H9 (cell line): Measurements from ENCODE around the gene GTF2F2. TPM values are rescaled to one million over a fixed set of nuclear protein-coding genes. Genes with fewer than 3 reads are reported as not detected.
"Not testable (repeated sequence)": the region's sequence is repeated elsewhere in the genome, so short reads cannot be mapped to it uniquely, and the experiment has no call there.

Experiments used
- DNase-seq: peaks from one replicate; pipeline ENCODE4 v3.0.0-alpha.2; 2017
- H2AFZ ChIP-seq: one replicate; pipeline ENCODE4 v1.6.1; 2013; ENCODE audit warnings: mild to moderate bottlenecking, low read length, control low read depth, moderate library complexity
- H2AK5ac ChIP-seq: 2 replicates; pipeline ENCODE4 v1.6.1; 2013; ENCODE audit warnings: low read length, control low read depth, mixed read lengths; ENCODE audit not compliant: insufficient read length
- H2BK120ac ChIP-seq: one replicate; pipeline ENCODE4 v1.6.1; 2013; ENCODE audit warnings: low read depth, mild to moderate bottlenecking, low read length, control low read depth, inconsistent platforms; ENCODE audit not compliant: poor library complexity, severe bottlenecking
- H2BK12ac ChIP-seq: 2 replicates; pipeline ENCODE4 v1.6.1; 2013; ENCODE audit warnings: low read length, control low read depth, mixed read lengths, low read depth; ENCODE audit not compliant: insufficient read length
- H2BK15ac ChIP-seq: 2 replicates; pipeline ENCODE4 v1.6.1; 2013; ENCODE audit warnings: low read depth, low read length, control low read depth
- H2BK20ac ChIP-seq: one replicate; pipeline ENCODE4 v1.6.1; 2013; ENCODE audit warnings: low read depth, mild to moderate bottlenecking, low read length, control low read depth, inconsistent platforms; ENCODE audit not compliant: poor library complexity, severe bottlenecking
- H2BK5ac ChIP-seq: 2 replicates; pipeline ENCODE4 v1.6.1; 2013; ENCODE audit warnings: low read length, control low read depth, mixed read lengths; ENCODE audit not compliant: insufficient read length
- H3K14ac ChIP-seq: 2 replicates; pipeline ENCODE4 v1.6.1; 2013; ENCODE audit warnings: low read length, control low read depth; ENCODE audit not compliant: insufficient read depth
- H3K18ac ChIP-seq: 2 replicates; pipeline ENCODE4 v1.6.1; 2013; ENCODE audit warnings: low read depth, mild to moderate bottlenecking, mixed read lengths, low read length, control low read depth; ENCODE audit not compliant: insufficient read length
- H3K23ac ChIP-seq: 2 replicates; pipeline ENCODE4 v1.6.1; 2013; ENCODE audit warnings: low read length, control low read depth, mixed read lengths, low read depth; ENCODE audit not compliant: insufficient read length
- H3K23me2 ChIP-seq: 2 replicates; pipeline ENCODE4 v1.6.1; 2013; ENCODE audit warnings: low read depth, mild to moderate bottlenecking, mixed read lengths, low read length, control low read depth; ENCODE audit not compliant: insufficient read length, poor library complexity, severe bottlenecking
- H3K27ac ChIP-seq: 2 replicates; pipeline ENCODE4 v1.5.1; 2013; ENCODE audit warnings: low read length, control low read depth, mixed read lengths, low read depth; ENCODE audit not compliant: insufficient read length
- H3K27me3 ChIP-seq: 2 replicates; pipeline ENCODE4 v1.6.1; 2013; ENCODE audit warnings: low read length, control low read depth, inconsistent platforms; ENCODE audit not compliant: insufficient read depth
- H3K4ac ChIP-seq: 2 replicates; pipeline ENCODE4 v1.6.1; 2013; ENCODE audit warnings: low read depth, mild to moderate bottlenecking, control low read depth, inconsistent platforms, low read length, moderate library complexity
- H3K4me1 ChIP-seq: 2 replicates; pipeline ENCODE4 v1.6.1; 2013; ENCODE audit warnings: low read length, control low read depth, inconsistent platforms; ENCODE audit not compliant: insufficient read depth
- H3K4me2 ChIP-seq: 2 replicates; pipeline ENCODE4 v1.6.1; 2013; ENCODE audit warnings: low read length, control low read depth, mixed read lengths; ENCODE audit not compliant: insufficient read length, insufficient read depth
- H3K56ac ChIP-seq: 2 replicates; pipeline ENCODE4 v1.6.1; 2013; ENCODE audit warnings: low read depth, mild to moderate bottlenecking, mixed read lengths, low read length, control low read depth; ENCODE audit not compliant: insufficient read length
- H3K79me1 ChIP-seq: 2 replicates; pipeline ENCODE4 v1.6.1; 2013; ENCODE audit warnings: low read depth, mild to moderate bottlenecking, moderate library complexity, low read length, control low read depth, inconsistent platforms; ENCODE audit not compliant: insufficient read depth, poor library complexity, severe bottlenecking
- H3K79me2 ChIP-seq: 2 replicates; pipeline ENCODE4 v1.6.1; 2013; ENCODE audit warnings: low read length, control low read depth, inconsistent platforms; ENCODE audit not compliant: insufficient read depth
- H3K9ac ChIP-seq: 2 replicates; pipeline ENCODE4 v1.6.1; 2013; ENCODE audit warnings: low read length, control low read depth, mixed read lengths; ENCODE audit not compliant: insufficient read length; ENCODE audit errors: extremely low read depth
- H3K9me3 ChIP-seq: one replicate; pipeline ENCODE4 v1.6.1; 2013; ENCODE audit warnings: low read depth, low read length, inconsistent platforms; ENCODE audit not compliant: control insufficient read depth
- H3T11ph ChIP-seq: one replicate; pipeline ENCODE4 v1.6.1; 2013; ENCODE audit warnings: mild to moderate bottlenecking, low read length, control low read depth, inconsistent platforms
- H4K20me1 ChIP-seq: one replicate; pipeline ENCODE4 v1.6.1; 2013; ENCODE audit not compliant: control insufficient read depth, insufficient read length, insufficient read depth
- H4K5ac ChIP-seq: 2 replicates; pipeline ENCODE4 v1.6.1; 2013; ENCODE audit warnings: low read depth, mild to moderate bottlenecking, mixed read lengths, low read length, control low read depth; ENCODE audit not compliant: insufficient read length
- H4K8ac ChIP-seq: replicated peaks from 2 replicates; pipeline ENCODE4 v1.6.1; 2013; ENCODE audit warnings: low read length, control low read depth, mixed read lengths, low read depth; ENCODE audit not compliant: insufficient read length
- H4K91ac ChIP-seq: 2 replicates; pipeline ENCODE4 v1.6.1; 2013; ENCODE audit warnings: low read depth, mild to moderate bottlenecking, moderate library complexity, mixed read lengths, low read length, control low read depth; ENCODE audit not compliant: insufficient read length
- H3K27ac Mint-ChIP-seq, 3 experiments: 2 replicates in 2 of 3; 3 replicates in 1 of 3; pipeline ENCODE4 v1.8.0; 2020 to 2021; ENCODE audit warnings: mixed read lengths in 3 of 3, mild to moderate bottlenecking in 1 of 3, moderate library complexity in 1 of 3
- H3K27me3 Mint-ChIP-seq: 2 replicates; pipeline ENCODE4 v1.8.0; 2021; ENCODE audit warnings: low read depth, mild to moderate bottlenecking, moderate library complexity, mixed read lengths
- H3K36me3 Mint-ChIP-seq, 3 experiments: 2 replicates in 2 of 3; 3 replicates in 1 of 3; pipeline ENCODE4 v1.8.0; 2020 to 2021; ENCODE audit warnings: low read depth in 3 of 3, mixed read lengths in 3 of 3; ENCODE audit not compliant: insufficient read depth in 1 of 3
- H3K4me1 Mint-ChIP-seq, 2 experiments: 2 replicates each; pipeline ENCODE4 v1.8.0; 2020; ENCODE audit warnings: mixed read lengths in 2 of 2
- H3K4me3 Mint-ChIP-seq, 2 experiments: 2 replicates in 1 of 2; 3 replicates in 1 of 2; pipeline ENCODE4 v1.8.0; 2020 to 2021; ENCODE audit warnings: mild to moderate bottlenecking in 2 of 2, mixed read lengths in 2 of 2, moderate library complexity in 1 of 2
- H3K9me3 Mint-ChIP-seq, 2 experiments: 2 replicates in 1 of 2; 3 replicates in 1 of 2; pipeline ENCODE4 v1.8.0; 2020; ENCODE audit warnings: mild to moderate bottlenecking in 2 of 2, mixed read lengths in 2 of 2, moderate library complexity in 1 of 2
- CTCF ChIP-seq: fragments of 200-600 bp; sonication (generic); conservative IDR thresholded peaks from 3 replicates; pipeline ENCODE4 v1.8.0; 2021; ENCODE audit warnings: antibody characterized with exemption, mild to moderate bottlenecking
- WGBS: extraction: QIAGEN DNeasy Blood & Tissue Kit; methylation state at CpG from one replicate; pipeline ENCODE4 v1.1.7; 2013; ENCODE audit warnings: missing lambda C conversion rate, low lambda C conversion rate, mixed read lengths; ENCODE audit not compliant: insufficient read length; ENCODE audit errors: extremely low coverage; 5-methylcytosine and 5-hydroxymethylcytosine counted together
- total RNA-seq: library from RNA; stranded (reverse); gene quantifications from 2 replicates; pipeline ENCODE4 v1.2.1, GENCODE V29; 2021

GTF2F2 gene
- total RNA-seq, 1 experiment from 2014 or later: 29.6 TPM

GRCh38 chr13:45298206-45298505, 177.8 kb downstream of the GTF2F2 start:
- H2BK12ac ChIP-seq: no peak overlapping the region
- no peak overlapping the region for H3K18ac ChIP-seq
- H3K4ac ChIP-seq: no peak overlapping the region
- no peak overlapping the region for H2AK5ac ChIP-seq
- no peaks in the 10 kb centered on the region for H3K79me2 ChIP-seq
- no peak overlapping the region for H2BK120ac ChIP-seq
- no peaks in the 10 kb centered on the region for H4K20me1 ChIP-seq
- H3K23ac ChIP-seq: no peak overlapping the region
- no peak overlapping the region for H4K5ac ChIP-seq
- Mint-ChIP-seq H3K9me3 (no peaks in the 10 kb centered on the region), H3K4me1 (peaks cover 11 to 20% of the 10 kb centered on the region in 2 experiments), H3K4me3 (no peak overlapping the region), H3K27ac (0 out of 7 replicates have a peak overlapping the region, but pooled peaks of 2 of the 3 experiments have one; percentile 36 to 88), H3K36me3 (no peaks in the 10 kb centered on the region), H3K27me3 (no peaks in the 10 kb centered on the region; the same call in 1 of the 2 replicates)
- no peak overlapping the region for H3K56ac ChIP-seq
- no peak overlapping the region for H2BK5ac ChIP-seq
- peaks cover 5% of the 10 kb centered on the region; the same call in 1 of the 2 replicates for H3K4me1 ChIP-seq
- no peaks in the 10 kb centered on the region for H3K27me3 ChIP-seq
- no peaks in the 10 kb centered on the region for H3K23me2 ChIP-seq
- H4K8ac ChIP-seq: no peak overlapping the region
- no peak for DNase-seq
- no peaks in the 10 kb centered on the region for H3K79me1 ChIP-seq
- no peak overlapping the region for H3K27ac ChIP-seq
- no CpG with 5 or more reads among the region's 2 CpGs for WGBS
- H2AFZ ChIP-seq: no peak overlapping the region
- no peaks in the 10 kb centered on the region for H3K9me3 ChIP-seq
- H3K14ac ChIP-seq: no peak overlapping the region
- H4K91ac ChIP-seq: no peak overlapping the region
- H3T11ph ChIP-seq: no peak overlapping the region
- H2BK20ac ChIP-seq: no peak overlapping the region
- no peak overlapping the region for H3K4me2 ChIP-seq
- TF ChIP-seq CTCF: no peak
- no peak overlapping the region for H3K9ac ChIP-seq
- H2BK15ac ChIP-seq: no peak overlapping the region

- peaks cover 11 to 22% of the 10 kb centered on the region in 2 experiments for H3K4me1 Mint-ChIP-seq
- not testable (repeated sequence) for H3K9me3 Mint-ChIP-seq, H2BK120ac ChIP-seq, H3K4me1 ChIP-seq, H3K79me2 ChIP-seq, H4K20me1 ChIP-seq, H3K27me3 ChIP-seq, H3K4ac ChIP-seq, H3K23me2 ChIP-seq, H3K36me3 Mint-ChIP-seq, H2BK12ac ChIP-seq, H4K8ac ChIP-seq, H3K27me3 Mint-ChIP-seq, H3K14ac ChIP-seq, H2AK5ac ChIP-seq, H3K27ac ChIP-seq, H4K5ac ChIP-seq, H2BK20ac ChIP-seq, H3K4me3 Mint-ChIP-seq, DNase-seq, H2BK15ac ChIP-seq, H4K91ac ChIP-seq, H3T11ph ChIP-seq, H3K9ac ChIP-seq, H2BK5ac ChIP-seq, H3K79me1 ChIP-seq, H3K18ac ChIP-seq, H3K4me2 ChIP-seq, H3K9me3 ChIP-seq, H2AFZ ChIP-seq, H3K23ac ChIP-seq, H3K56ac ChIP-seq
- peak overlapping the region in 1 of 3 experiments; percentile 36; a peak in 1 of 7 replicates for H3K27ac Mint-ChIP-seq
- no CpG with 5 or more reads among the region's 3 CpGs for whole genome bisulfite sequencing
Observed at GRCh38 chr13:45298550-45298949, 178.2 kb downstream of the GTF2F2 start.
